HG02973 (cell line): Measurements from ENCODE around the gene IRF1.
A peak's percentile ranks its signal among the peaks of the same experiment; 100 is the strongest.
"Not testable (repeated sequence)": the region's sequence is repeated elsewhere in the genome, so short reads cannot be mapped to it uniquely, and the experiment has no call there.

ENCODE experiments used
- ATAC-seq: cut with Tn5 transposase; IDR thresholded peaks from one replicate; pipeline ENCODE4 v1.9.1; 2021; ENCODE audit warnings: moderate library complexity; ENCODE audit not compliant: unreplicated experiment

IRF1 gene

GRCh38 chr5:132487841-132488555, 2.6 kb downstream of the IRF1 start:
- no peak for ATAC-seq

DNA sequence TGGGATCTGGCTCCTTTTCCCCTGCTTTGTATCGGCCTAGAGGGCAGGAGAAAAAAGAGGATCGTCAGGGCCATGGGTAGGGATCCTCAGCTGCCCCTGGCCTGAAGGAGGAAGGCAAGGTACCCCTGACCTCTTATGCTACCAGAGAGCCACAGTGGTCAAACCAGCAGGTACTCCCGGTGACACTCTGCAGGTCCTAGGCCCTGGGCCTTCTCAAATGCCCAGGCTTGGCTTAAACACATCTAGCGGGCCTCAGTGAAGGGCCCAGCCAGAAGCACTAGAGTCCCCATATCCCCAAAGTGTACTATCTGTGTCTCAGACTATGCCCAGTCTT, 3.5 kb downstream of the IRF1 start:
- ATAC-seq = no peak

DNA sequence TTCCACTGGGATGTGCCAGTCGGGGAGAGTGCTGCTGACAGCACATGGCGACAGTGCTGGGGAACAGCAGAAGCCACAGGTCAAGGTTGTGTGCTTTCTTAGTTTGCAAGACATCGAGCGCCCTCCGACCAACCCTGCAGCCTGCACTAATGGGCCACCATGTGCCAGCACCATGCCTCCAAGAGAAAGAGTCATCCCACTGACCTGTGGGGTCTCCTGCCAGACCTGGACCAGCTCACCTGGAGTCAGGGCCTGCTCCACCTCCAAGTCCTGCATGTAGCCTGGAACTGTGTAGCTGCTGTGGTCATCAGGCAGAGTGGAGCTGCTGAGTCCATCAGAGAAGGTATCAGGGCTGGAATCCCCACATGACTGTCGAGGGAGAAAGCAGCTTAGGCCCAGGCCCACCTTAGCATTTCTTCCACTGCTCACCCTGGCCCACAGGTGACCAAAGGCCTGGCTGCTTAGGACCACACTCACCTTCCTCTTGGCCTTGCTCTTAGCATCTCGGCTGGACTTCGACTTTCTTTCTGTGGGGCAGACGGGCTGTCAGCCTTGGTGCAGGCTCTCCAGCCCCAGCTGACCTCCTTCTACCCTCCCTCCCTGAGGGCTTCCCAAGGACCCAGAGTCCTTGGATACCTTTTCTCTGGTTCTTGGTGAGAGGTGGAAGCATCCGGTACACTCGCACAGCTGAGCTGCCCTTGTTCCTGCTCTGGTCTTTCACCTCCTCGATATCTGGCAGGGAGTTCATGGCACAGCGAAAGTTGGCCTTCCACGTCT, 4.1 kb downstream of the IRF1 start:
- ATAC-seq = no peak

DNA sequence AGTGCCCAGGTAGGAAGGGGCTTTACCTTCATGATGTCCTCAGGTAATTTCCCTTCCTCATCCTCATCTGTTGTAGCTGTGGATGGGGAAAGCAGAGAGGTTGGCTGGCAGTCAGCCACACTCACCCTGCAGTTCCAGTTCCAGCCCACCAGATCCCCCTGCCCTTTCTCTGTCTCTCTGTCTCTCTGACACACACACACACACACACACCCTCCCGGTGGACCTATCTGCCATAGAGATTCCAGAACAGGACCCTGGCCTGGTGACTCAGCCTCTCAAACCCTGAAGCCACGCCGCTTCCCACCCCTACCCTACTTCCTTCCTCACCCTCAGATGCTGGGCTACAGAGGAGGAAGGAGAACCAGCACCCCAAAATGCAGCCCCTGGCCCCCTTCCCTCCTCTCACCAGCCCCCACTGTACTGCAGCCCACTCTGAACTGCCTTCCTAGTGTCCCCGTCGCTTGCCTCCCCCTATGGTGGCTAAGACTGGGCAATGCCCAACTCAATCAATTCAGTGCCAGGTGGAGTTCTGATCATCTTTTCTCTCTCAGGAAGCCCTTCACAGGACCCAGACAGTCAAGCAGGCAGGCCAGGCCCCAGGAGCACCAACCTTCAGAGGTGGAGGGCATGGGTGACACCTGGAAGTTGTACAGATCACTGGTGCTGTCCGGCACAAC, 4.8 kb downstream of the IRF1 start:
- no peak for ATAC-seq

DNA sequence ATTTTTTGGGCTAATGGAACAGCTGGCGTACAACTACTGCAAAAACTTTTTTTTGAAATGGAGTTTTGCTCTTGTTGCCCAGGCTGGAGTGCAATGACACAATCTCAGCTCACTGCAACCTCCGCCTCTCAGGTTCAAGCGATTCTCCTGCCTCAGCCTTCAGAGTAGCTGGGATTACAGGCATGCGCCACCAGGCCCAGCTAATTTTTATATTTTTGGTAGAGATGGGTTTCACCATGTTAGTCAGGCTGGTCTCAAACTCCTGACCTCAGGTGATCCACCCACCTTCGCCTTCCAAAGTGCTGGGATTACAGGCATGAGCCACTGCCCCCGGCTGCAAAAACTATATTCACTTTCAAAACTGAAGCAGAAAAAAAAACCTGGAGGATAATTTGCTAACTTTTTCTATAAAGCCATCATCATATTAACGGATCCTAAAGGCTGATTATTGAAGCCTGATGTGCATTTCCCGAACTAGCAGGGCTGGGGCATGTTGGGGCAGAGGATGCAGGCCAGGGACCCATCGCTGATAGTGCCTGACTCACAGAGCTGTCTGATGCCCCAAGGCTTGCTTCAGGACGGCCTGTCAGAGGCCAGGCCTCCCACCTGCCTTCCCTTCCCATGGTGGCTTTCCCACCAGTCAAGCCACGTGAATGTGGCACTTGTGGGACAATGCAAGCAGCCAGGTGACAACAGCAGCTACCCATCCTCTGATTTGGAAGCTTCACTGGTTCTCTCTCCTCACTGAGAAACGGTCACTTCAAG, 5.5 kb downstream of the IRF1 start:
- ATAC-seq = not testable (repeated sequence)

DNA sequence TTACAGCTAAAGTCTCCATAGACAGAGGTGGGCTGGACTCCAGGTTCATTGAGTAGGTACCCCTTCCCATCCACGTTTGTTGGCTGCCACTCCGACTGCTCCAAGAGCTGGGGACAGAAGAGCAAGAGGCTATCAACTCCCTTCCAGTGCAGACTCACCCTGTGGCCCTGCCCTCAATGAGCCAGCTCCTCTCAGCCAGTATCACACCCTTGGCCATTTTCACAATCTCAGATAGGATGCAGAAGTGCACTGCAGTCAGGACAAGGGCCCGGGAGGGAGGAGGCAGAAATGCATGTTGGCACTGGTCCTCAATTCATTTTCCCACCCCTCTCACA, 6.2 kb downstream of the IRF1 start:
- no peak for ATAC-seq

DNA sequence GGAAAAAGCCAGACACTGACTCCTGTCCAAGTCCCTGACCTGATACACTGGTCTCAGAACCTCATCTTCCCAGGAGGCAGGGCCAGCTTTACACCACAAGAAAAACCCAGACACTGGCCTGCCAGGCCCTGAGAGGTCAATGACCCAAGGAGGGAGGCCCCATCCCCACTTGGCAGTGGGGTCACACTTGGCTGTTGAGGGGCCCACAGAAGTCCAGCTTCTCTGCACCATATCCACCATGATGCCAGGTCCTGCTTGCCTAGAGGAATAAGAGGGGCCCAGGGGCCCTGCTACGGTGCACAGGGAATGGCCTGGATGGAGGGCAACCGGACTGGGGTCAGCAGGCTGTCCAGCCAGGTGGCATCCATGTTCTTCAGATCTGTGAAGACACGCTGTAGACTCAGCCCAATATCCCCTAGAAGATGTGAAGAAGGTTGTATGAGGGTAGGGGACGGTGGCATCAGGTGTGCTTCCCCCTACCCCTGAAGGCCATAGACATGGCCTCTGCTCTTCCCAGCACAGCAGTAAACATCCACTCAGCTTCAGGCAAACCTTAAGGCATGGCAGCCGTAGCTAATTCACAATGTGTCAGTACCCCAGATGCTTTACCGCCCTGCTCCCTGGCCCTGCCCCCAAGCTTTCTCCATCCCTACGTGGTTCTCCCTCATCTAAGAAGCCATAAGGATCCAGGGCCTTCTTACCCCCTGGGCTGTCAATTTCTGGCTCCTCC, 6.7 kb downstream of the IRF1 start:
- ATAC-seq = no peak

DNA sequence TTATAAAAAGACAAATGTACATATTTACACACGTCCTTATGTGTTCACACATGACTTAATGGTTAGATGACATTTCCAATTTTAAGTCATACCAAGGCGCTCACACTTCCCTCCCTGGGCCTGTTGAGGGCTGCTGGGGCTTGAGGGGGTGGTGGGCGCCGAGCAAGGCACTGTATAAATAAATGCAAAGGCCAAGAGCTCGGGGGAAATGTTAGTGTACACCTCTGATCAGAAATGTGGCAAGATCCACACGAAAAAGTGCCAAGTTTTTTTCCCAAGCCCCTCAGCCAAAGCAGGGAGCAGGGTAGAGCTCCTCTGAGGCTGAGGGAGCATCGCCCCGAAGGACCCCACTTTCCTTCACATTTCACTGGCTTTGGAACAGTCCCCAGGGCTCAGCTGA, 7.5 kb downstream of the IRF1 start:
- ATAC-seq = no peak

DNA sequence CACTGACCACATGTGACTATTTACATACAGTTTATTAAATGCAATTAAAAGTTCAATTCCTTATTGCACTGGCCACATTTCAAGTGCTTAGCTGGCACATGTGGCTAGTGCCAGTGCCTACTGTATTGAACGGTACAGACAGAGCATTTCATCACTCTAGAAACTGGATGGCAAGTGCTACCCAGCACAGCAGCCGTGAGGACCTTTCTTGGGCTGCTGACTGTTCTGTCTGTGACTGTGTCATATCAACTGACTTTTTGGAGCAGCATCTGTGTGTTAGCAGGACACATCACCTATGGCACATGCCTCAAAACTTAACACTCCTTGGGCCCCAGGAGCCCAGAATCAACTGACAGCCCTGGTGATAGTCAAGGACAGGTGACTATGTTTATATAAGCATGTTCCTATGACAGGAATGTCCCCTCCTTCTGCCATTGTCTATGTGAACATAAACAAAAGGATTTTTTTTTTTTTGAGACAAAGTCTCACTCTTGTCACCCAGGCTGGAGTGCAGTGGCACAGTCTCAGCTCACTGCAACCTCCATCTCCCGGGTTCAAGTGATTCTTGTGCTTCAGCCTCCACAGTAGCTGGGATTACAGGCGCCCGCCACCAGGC, 8.9 kb downstream of the IRF1 start:
- ATAC-seq = no peak

DNA sequence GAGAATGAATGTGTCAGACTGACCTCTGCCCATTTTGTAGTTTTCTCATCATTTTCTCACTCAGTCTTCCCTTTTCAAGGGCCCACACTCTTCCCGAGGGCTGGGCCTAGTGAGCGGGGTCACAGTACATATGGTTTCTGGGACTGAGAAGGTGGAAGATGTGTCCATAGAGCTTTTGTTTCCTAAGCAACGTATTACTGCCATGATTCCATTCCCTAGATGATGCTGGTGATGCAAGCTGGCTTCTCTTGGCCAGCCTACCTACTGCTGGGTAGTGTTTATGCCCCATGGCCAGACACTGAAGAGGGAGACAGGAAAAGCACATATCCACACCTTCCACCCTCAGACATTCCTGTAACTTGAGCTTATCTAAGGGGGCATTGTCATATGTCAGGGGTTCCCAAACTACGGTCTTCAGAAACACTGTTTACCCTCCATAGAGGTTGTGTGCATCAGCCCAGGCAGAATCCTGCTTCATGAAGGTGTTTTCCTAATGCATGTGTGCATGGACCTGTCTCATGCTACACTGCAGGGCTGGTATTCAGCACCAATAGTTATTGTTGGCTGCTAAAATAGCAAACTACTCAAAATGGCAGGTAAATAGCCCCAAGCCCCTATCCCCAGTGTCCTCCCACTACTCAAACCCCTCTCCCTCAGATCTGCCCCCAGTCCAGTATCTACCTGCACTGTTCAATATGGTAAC, 9.5 kb downstream of the IRF1 start:
- ATAC-seq = no peak

DNA sequence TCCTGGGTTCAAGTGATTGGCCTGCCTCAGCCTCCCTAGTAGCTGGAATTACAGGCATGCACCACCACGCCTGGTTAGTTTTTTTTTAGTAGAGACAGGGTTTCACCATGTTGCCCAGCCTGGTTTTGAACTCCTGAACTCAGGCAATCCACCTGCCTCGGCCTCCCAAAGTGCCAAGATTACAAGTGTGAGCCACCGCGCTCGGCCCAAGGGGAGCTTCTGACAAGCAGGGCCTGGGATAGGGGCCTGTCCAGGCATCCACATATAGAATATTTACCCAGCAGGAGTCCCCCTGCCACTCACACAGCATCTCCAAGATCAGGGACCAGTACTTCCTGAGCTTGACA, 10.1 kb downstream of the IRF1 start:
- no peak for ATAC-seq

DNA sequence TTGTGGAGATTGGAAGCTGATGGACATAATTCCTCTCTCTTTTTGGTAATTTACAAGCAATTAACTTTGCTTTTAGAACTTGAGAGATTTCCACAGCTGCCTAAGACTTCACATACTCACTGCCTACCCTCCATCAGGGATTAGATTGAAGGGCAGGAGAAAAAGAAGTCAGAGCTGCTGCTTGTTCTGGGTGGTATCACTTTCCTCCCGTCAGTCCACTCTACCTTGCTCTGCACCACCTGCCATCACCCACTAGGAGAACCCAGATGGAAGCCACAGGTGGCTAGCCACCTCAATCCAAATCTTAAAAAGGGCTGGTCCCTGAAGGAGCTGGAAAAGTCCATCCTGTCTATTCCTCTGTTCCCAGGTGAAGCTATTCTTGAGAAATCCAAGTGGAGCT, 10.5 kb downstream of the IRF1 start:
- no peak for ATAC-seq

- peak; percentile 36 for ATAC-seq
Measured at GRCh38 chr5:132479111-132479951, 11.2 kb downstream of the IRF1 start.

DNA sequence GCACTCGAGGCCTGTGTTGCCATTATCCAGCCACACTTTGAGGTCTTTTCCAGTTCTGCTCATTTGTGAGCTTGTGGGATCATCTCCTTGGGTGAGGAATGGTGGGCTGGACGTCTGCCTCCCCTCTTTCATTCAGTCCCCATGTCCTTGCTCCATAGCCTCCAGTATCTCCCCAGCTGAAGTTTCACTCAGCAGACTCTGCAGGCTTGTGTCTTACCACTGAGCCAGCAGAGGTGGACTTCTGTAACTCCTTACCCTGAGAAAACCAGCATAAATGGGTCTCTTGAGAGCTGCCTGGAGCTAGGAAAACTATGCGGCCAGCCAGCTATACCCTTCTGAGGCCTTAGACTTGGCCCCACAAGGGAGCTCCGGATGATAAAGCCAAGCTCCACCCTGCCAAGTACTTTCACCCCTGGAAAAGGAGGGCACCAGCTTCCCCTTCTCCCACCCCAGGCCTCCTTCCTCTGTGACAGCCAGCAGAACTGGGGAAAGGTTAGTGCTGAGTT, 12.2 kb downstream of the IRF1 start:
- ATAC-seq = no peak

DNA sequence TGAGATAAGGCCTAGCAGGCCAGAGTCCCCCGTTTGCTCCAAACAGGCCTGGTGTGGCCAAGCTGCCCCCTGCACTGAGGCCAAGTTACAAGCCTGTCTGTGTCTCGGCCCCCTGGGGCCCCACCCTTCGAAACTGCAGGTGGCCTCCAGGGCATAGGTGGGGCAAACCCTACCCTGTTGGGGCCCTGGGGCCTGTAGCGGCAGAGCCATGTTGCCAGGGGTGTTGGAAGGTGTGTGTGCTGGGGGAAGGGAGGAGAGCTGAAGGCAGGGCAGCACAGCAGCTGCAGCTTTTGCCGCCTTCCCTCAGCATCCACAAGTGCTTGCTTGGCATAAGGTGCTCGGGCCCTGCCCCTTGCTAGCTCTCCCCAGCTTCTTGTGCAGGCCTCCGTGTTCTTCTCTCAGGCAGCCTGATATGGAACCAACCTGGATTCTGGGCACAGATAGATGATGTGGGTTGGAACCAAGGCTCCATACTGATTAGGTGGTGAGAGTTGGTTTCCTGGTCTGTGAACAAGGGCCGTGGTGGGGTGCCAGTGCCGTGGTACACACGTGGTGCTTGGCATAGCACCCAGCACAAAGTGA, 12.7 kb downstream of the IRF1 start:
- no peak for ATAC-seq

DNA sequence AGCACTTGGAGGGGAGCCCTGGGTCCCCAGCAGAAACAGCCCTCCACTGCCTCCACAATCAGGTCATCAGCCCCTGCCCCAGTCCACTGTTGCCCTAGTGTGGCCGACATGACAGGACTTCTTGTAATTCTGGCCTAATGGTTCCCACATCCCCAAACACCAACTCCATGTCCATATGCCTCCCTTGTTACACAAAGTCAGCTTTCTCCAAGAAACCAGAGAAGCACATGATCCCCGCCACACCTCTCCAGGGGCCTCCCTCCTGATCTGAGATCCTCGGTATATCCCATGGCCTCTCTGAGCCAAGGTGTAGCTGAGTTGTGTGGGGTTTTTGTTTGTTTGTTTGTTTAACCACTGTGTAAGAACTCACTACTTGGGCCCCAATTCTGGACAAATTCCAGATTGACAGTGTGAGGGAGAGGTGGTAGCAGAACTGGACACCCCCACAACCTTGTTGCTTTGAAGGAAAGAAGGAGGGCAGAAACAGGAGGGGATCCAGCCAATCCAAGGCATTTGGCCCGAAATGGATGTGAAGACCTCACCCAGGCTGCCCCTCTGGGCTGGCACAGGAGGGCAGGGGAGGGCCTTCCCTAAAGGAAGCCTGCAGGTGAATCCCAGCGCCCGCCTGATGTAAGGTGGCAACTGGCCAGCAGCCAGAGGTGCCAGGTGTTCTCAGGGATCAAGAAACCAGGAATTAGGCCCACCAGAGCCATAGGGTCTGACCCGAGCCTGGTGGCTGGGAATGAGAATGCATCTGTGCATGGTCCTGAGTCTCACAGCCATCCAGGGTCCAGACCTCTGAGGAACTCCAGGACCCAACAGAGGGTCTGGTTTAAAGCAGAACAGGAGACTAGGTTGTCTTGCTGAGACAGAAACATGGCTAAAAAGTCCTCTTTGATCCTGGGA, 13.4 kb downstream of the IRF1 start:
- ATAC-seq = no peak
